Bone marrow (tissue), 2 donors: ENCODE measurements around the gene RETREG3.
"Not testable (repeated sequence)": the region's sequence is repeated elsewhere in the genome, so short reads cannot be mapped to it uniquely, and the experiment has no call there.

Experiments used
- DNase-seq, 2 donors: peaks; one replicate each; lab custom pipeline; 2025; lab: John Stamatoyannopoulos, UW

The RETREG3 gene

GRCh38 chr17:42609182-42609813 is at the start of gene RETREG3, which contains the start of gene TUBG1:
Gene RETREG3, minus strand, starts transcription at chr17:42609374. Its CDS starts 50 bp downstream, at chr17:42609324.
Gene TUBG1, plus strand, starts transcription at chr17:42609683. Its CDS starts 55 bp downstream, at chr17:42609738.
- peak; percentile 88 to 98 for DNase-seq

GRCh38 chr17:42657824-42658588 is 48.8 kb upstream of the RETREG3 start:
- DNase-seq: peak in 1 of 2 donors; percentile 63

- DNase-seq: no peak
Measured at GRCh38 chr17:42655528-42655927, 46.4 kb upstream of the RETREG3 start.

GRCh38 chr17:42653179-42654124 is 44.3 kb upstream of the RETREG3 start:
- DNase-seq: no peak

- no peak for DNase-seq
Measured at GRCh38 chr17:42651392-42651791, 42.2 kb upstream of the RETREG3 start.

- no peak for DNase-seq
Measured at GRCh38 chr17:42647778-42648177, 38.6 kb upstream of the RETREG3 start.

GRCh38 chr17:42642336-42642735 is 33.2 kb upstream of the RETREG3 start:
- DNase-seq: no peak

GRCh38 chr17:42640121-42640520 is 30.9 kb upstream of the RETREG3 start:
- DNase-seq: no peak

- no peak for DNase-seq
Measured at GRCh38 chr17:42639525-42640113, 30.4 kb upstream of the RETREG3 start.

GRCh38 chr17:42632949-42633444 is 23.8 kb upstream of the RETREG3 start:
- DNase-seq: no peak

GRCh38 chr17:42629411-42630009 is 20.3 kb upstream of the RETREG3 start:
- no peak for DNase-seq

- not testable (repeated sequence) for DNase-seq
Measured at GRCh38 chr17:42627032-42627764, 18.0 kb upstream of the RETREG3 start.

GRCh38 chr17:42623732-42624596 is 14.8 kb upstream of the RETREG3 start:
- DNase-seq: no peak

GRCh38 chr17:42623271-42623670 is 14.1 kb upstream of the RETREG3 start:
- DNase-seq: no peak

GRCh38 chr17:42621987-42622386 is 12.8 kb upstream of the RETREG3 start:
- DNase-seq: not testable (repeated sequence)

GRCh38 chr17:42618442-42619150 is 9.4 kb upstream of the RETREG3 start:
- DNase-seq: peak in 1 of 2 donors; percentile 8

GRCh38 chr17:42617956-42618431 is 8.8 kb upstream of the RETREG3 start:
- no peak for DNase-seq

- no peak for DNase-seq
Measured at GRCh38 chr17:42613699-42614295, 4.6 kb upstream of the RETREG3 start.
